Activated CD8-positive, alpha-beta memory T cell treated with anti-CD3 and anti-CD28 coated beads, Interleukin-2, amount 50 U/mL, for 48 hours (primary cell): ENCODE measurements around the gene RTBDN.
"Not testable (repeated sequence)": the region's sequence is repeated elsewhere in the genome, so short reads cannot be mapped to it uniquely, and the experiment has no call there.

Source experiments
- DNase-seq: peaks from one replicate; pipeline ENCODE4 v3.0.0-alpha.2; 2020

RTBDN gene

DNA sequence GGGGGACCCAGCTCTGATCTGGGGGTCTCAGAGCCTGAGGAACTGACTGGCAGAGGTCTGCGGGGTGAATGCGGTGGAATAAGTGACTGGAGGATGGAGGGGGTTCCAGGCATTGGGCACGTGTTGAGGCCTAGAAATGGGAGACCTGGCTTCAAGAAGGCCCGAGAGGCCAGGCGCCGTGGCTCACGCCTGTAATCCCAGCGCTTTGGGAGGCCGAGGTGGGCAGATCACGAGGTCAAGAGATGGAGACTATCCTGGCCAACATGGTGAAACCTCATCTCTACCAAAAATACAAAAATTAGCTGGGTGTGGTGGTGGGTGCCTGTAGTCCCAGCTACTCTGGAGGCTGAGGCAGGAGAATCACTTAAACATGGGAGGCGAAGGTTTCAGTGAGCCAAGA is 16.6 kb downstream of the RTBDN start:
- DNase-seq = not testable (repeated sequence)

DNA sequence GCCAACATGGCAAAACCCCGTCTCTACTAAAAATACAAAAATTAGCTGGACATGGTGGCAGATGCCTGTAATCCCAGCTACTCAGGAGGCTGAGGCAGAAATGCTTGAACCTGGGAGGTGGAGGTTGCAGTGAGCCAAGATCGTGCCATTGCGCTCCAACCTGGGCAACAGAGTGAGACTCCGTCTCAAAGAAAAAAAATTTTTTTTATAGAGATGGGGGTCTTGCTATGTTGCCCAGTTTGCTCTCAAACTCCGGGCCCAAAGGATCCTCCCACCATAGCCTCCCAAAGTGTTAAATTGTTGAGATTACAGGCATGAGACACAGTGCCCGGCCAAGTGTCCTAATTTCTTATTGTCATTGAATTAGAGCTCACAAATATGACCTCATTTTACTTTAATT is 17.2 kb downstream of the RTBDN start:
- DNase-seq = not testable (repeated sequence)

DNA sequence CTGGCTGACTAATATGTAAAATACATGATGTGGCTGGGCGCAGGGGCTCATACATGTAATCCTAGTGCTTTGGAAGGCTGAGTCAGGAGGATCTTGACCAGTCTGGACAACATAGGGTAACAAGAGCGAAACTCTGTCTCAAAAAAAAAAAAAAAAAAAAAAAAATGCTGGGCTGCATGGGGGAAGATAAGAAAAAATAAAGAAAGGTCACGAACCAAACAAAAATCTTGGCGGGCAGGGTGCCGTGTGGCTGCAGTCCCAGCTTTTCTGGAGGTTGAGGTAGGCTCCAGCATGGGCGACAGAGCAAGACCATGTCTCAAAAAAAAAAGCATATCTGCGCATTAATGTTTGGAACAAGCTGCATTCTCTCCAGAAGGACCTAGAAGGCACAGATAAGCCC is 19.3 kb downstream of the RTBDN start:
- DNase-seq = no peak

- peak; percentile 94 for DNase-seq
Observed at GRCh38 chr19:12806242-12807081, 27.9 kb downstream of the RTBDN start, which contains the start of gene RNASEH2A. RNASEH2A (plus strand) TSS chr19:12806584; CDS start chr19:12806674, 90 bp downstream.

- no peak for DNase-seq
Observed at GRCh38 chr19:12804051-12804450, 30.3 kb downstream of the RTBDN start.

- no peak for DNase-seq
Observed at GRCh38 chr19:12802267-12803106, 31.9 kb downstream of the RTBDN start.

DNA sequence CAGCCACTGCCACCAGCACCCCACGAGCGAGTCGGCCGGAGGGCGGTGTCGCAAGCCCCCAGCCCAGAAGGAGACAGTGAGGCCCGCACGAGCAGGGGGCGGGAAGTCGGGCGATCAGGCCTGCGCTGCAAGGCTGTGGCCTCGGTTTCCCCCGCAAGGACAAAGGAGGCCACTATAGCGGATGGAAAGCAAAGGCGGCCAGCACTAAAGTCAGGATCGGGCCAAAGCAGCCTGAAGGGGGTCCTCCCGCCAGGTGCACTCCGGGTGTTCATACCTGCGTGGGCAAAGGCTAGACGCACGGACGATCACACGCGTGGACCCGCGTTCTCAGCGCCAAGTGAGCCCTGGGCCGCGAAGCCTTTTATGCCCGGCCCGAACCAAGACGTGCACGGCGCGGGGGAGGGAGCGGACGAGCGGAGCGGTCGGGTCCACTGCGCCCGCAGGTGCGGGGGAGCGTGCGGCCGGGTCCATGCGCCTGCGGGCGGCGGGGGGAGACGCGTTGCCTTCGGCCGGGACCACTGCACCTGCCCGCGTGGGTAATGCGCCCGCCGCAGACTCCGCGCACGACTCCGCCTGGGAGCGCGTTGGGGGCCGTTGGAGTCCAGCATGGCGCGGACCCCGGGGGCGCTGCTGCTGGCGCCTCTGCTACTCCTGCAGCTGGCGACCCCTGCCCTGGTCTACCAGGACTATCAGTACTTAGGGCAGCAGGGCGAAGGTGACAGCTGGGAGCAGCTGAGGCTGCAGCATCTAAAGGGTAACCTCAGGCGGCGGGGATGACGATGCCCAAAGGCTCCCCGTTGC is 32.7 kb downstream of the RTBDN start, which contains the start of the genes PRDX2 and THSD8:
PRDX2 (minus strand) TSS at position 335 of the 801 bp plus-strand sequence. CDS start 539 bp downstream, outside the sequence.
THSD8 (plus strand) TSS at position 604 of the 801 bp plus-strand sequence; CDS start at position 607, 3 bp downstream.
- DNase-seq = peak; percentile 88

DNA sequence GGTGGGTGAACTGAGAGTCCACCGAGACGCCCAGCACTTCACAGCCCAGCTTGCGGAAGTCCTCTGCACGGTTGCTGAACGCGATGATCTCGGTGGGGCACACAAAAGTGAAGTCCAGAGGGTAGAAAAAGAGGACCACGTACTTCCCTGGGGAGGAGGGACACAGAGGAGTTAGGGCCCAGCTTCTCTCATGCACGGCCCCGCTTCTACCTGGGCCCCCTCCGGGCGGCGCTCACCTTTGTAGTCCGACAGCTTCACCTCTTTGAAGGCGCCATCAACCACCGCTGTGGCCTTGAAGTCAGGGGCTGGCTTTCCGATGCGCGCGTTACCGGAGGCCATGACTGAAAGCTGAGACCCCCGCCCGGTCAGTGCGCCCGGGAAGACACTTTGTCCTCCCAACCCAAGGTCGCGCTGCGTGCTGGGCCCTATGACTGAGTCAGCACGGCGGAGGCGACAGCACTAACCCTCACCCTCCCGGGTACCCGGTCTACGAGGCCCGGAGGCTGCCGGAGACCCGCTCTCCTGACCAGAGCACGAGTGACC is 33.4 kb downstream of the RTBDN start:
- DNase-seq = peak; percentile 73

- no peak for DNase-seq
Observed at GRCh38 chr19:12800466-12800770, 34.0 kb downstream of the RTBDN start.

DNA sequence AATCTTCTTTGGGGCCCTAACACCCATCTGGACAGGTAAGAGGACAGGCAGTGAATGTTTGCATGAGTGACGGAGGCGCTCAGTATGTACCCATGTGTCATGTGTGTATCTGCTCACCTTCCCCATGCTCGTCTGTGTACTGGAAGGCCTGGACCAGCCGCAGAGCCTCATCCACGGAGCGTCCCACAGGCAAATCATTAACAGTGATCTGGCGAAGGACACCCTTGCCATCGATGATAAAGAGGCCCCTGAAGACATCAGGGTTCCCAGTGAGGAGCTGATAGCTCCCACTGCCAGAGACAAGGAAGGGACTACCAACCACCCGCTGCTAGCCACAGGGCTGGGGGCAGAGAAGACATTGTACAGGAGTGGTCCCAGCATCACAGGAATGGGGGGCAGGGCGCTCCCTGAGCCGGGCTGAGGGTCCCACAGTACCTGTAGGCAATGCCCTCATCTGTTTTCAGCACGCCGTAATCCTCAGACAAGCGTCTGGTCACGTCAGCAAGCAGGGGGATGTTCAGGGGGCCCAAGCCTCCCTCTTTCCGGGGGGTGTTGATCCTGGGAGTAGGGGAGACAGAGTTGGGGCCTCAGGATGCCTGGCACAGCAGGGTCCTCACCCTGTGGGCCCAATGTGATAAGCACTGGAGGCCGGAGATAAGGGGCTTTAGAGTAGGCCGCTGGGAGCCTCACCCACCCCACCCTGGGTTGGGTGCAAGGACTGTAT is 34.5 kb downstream of the RTBDN start:
- no peak for DNase-seq

DNA sequence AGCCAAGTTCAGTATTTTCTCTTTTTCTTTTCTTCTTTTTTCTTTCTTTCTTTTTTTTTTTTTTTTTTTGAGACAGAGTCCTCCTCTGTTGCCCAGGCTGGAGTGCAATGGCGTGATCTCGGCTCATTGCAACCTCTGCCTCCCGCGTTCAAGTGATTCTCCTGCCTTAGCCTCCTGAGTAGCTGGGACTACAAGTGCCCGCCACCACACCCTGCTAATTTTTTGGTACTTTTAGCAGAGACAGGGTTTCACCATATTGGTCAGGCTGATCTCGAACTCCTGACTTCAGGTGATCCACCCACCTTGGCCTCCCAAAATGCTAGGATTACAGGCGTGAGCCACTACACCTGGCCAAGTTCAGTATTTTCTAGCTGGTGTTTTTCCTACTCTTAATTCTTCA is 36.8 kb downstream of the RTBDN start:
- not testable (repeated sequence) for DNase-seq

GRCh38 chr19:12797141-12797587 is 37.2 kb downstream of the RTBDN start:
- DNase-seq = no peak

DNA sequence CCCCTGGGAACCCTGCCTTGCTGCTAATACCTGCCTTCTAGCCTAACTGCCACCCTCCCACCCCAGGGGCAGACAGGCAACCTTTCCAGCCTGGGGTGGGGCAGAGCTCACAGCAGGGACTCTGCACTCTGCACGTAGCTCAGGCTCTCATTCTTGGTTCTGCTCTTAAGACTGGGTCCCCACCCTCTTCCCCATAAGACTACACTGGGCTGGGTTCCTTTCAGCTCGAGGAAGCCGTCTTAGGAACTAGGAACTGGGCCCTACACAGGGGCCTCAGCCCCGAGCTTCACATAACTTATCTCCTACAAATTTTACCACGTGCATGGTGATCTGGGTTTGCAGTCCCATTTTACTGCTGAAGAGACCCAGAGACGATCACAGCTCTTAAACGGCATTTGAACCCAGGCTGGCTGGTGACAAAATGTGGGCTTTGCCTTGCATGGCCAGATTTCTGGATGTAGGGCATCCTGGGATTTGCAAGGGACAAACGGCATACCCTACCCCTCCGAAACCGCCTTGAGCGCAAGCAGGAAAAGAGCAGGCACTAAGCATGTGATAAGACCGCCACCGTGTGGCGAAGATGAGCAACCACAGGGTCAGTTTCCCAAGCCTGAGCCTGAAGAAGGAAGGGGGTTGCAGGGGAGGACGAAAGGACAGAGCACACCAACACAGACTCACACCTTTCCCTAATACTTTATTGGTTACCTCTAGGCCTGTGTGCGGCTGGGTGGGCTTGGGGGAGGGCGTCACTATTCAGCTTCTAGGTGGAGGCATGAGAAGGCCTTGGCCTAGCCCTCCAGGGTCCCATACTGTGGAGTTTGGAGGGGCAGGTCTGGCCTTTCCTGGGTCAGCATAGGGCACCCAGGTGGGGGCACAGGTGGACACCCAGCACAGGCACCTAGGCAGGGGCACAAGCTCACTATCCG is 38.0 kb downstream of the RTBDN start:
- peak; percentile 86 for DNase-seq

GRCh38 chr19:12794971-12795381 is 39.4 kb downstream of the RTBDN start:
- no peak for DNase-seq

GRCh38 chr19:12794196-12794941 is 40.0 kb downstream of the RTBDN start:
- DNase-seq = no peak

DNA sequence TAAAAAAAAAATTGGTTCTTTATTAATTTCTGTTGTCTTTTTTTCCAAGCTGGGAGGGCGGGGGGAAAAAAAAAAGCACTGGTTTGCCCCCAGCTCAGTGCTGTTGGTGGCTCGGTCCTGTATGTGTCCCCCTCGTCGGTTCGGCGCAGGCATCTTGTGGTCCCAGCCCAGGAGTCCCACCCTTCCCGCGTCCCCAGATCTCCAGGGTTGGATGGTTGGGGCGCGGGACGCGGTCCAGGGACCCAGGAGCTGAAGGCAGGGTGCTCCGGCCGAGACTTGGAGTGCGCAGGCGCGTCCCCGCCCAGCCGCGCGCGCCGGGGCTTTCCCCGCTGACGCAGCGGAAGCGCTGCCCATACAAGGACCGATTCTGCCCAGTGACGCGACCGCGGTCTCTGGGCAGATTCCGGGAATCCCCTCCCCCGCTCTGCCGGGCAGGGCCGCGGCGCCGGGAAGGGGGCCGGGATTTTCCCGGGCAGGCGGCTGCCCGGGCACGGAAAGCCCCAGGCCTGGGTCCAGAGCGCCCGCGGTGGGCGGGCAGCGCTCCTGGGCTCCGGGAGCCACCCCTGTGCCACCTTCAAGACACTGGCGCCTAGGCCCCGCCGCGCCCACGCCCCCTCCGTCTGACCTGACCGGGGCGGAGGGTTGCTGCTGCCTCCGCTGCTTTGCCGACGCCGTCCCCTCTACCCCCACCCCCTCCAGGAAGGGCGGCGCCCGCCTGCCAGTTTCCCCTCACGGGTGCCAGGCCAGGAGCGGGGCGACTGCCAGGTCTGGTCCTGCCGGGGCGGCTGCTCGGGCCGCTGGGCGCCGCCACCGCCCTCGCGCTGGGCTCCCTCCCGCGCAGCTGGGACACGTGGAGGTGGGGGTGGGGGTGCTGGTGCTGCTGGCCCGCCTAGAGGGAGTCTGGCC is 40.8 kb downstream of the RTBDN start:
- peak; percentile 98 for DNase-seq

- DNase-seq = peak; percentile 66
Observed at GRCh38 chr19:12792853-12793289, 41.5 kb downstream of the RTBDN start.

DNA sequence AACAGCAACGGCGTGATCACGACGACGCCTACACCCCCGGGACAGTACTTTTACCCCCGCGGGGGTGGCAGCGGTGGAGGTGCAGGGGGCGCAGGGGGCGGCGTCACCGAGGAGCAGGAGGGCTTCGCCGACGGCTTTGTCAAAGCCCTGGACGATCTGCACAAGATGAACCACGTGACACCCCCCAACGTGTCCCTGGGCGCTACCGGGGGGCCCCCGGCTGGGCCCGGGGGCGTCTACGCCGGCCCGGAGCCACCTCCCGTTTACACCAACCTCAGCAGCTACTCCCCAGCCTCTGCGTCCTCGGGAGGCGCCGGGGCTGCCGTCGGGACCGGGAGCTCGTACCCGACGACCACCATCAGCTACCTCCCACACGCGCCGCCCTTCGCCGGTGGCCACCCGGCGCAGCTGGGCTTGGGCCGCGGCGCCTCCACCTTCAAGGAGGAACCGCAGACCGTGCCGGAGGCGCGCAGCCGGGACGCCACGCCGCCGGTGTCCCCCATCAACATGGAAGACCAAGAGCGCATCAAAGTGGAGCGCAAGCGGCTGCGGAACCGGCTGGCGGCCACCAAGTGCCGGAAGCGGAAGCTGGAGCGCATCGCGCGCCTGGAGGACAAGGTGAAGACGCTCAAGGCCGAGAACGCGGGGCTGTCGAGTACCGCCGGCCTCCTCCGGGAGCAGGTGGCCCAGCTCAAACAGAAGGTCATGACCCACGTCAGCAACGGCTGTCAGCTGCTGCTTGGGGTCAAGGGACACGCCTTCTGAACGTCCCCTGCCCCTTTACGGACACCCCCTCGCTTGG is 42.1 kb downstream of the RTBDN start:
- peak; percentile 88 for DNase-seq
